Esophagus squamous epithelium (tissue), 5 donors: ENCODE results near the gene DET1. TPM values are rescaled to one million over a fixed set of nuclear protein-coding genes. Genes with fewer than 3 reads are reported as not detected.

Source experiments
- DNase-seq: peaks from one replicate; lab custom pipeline; 2025; lab: John Stamatoyannopoulos, UW
- H3K27ac ChIP-seq, 4 donors: fragments of 200-600 bp; sonication (generic); one replicate each; pipeline ENCODE4 v1.5.1; 2016 to 2019; ENCODE audit warnings: mild to moderate bottlenecking in 1 of 4
- H3K27me3 ChIP-seq, 4 donors: fragments of 200-600 bp; sonication (generic); 1 replicate in 3 of 4; 2 replicates in 1 of 4; pipeline versions ENCODE4 v1.5.1 to v1.6.0; 2017 to 2021; ENCODE audit warnings: antibody characterized with exemption in 1 of 4
- H3K36me3 ChIP-seq, 3 donors: fragments of 200-600 bp; sonication (generic); one replicate each; pipeline ENCODE4 v1.5.1; 2016 to 2019
- H3K4me1 ChIP-seq, 3 donors: fragments of 200-600 bp; sonication (generic); one replicate each; pipeline ENCODE4 v1.5.1; 2017 to 2019
- H3K4me3 ChIP-seq, 4 donors: fragments of 200-600 bp; sonication (generic); 1 replicate in 3 of 4; 2 replicates in 1 of 4; pipeline ENCODE4 v1.5.1; 2016 to 2019; ENCODE audit warnings: mild to moderate bottlenecking in 2 of 4, moderate library complexity in 1 of 4
- H3K9me3 ChIP-seq, 3 donors: fragments of 200-600 bp; sonication (generic); one replicate each; pipeline ENCODE4 v1.5.1; 2016 to 2019
- POLR2A ChIP-seq, 4 donors: fragments of 450-650 bp; IDR thresholded peaks; one replicate each; pipeline ENCODE4 v1.6.1; 2017; ENCODE audit warnings: antibody characterized with exemption in 4 of 4, mild to moderate bottlenecking in 4 of 4, moderate library complexity in 3 of 4
- WGBS, 2 donors: methylation state at CpG; one replicate each; pipeline ENCODE4 v1.1.5; 2018; 5-methylcytosine and 5-hydroxymethylcytosine counted together
- intact Hi-C: fragments of 100-400 bp; cut with DNase I; formaldehyde crosslinking; loops from one replicate; pipeline ENCODE4 v1.15.0; 2022
- total RNA-seq, 4 donors: library from RNA; depleted of rRNA; stranded (reverse); fragments of >200 nt; gene quantifications; one replicate each; pipeline ENCODE4 v1.1.0, GENCODE V29; 2016
- TF ChIP-seq, protein P1 (sequence below), 6 experiments: fragments of 450-650 bp in 4 of 6; fragments of 200-600 bp in 2 of 6; sonication (generic) in 2 of 6; IDR thresholded peaks; one replicate each; pipeline ENCODE4 v1.5.1; 2016 to 2019; ENCODE audit warnings: antibody characterized with exemption in 6 of 6, mild to moderate bottlenecking in 4 of 6, moderate library complexity in 4 of 6
- donor health status: DM: yes; HTN: yes; CAD: no.

Gene DET1
- 1 to 10 TPM; 1.8 to 4.2 (median 2.3) TPM for total RNA-seq

DNA sequence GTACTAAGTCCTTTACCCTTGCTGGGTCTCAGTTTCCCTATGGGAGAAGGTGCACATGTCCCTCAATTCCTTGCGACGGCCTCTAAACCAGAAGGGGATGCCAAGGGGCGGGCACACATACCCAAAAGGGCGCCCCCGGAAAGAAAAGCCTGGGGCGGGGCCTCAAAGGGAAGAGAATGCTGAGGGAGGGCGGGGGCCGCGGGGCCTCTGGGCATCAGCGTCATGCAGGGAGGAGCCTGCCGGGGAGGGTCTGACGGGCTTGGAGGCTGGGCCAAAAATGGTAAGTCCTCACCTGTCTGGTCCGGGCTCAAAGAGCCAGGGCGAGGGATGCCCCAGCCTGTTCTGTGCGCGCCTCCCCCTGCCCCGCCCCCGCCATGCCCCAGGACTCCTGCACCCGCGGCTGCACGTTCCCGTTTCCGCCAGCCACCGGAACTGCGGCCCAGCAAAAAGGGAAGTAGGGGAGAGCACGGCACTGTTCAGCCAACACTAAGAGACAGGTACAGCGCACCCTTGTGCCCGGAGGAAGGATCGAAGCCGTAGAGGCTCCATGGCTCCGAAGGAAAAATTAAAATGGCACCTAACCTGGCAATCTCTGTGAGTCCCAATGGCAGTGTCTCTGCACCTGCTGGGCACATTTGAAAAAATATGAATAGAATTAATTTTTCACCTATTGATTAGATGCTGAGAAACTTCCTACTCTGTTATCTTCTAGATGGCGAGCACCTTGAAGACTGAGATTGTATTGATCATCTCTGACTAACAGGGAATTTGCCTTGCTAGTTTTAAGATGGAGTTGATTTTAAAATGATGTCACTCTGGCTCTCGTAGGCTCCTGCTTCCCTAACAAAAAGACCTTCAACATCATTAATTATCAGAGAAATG, at the start of gene DET1:
Gene DET1 (minus strand): TSS at position 434 of the 882 bp plus-strand sequence. CDS start 14,976 bp downstream, outside the sequence.
- Histone ChIP-seq H3K27me3 (no peaks in the 10 kb centered on the region), H3K9me3 (no peaks in the 10 kb centered on the region), H3K4me1 (peaks cover 0 to 12% (median 0%) of the 10 kb centered on the region in 3 donors), H3K36me3 (no peaks in the 10 kb centered on the region), H3K4me3 (peak within 1 kb of the TSS; percentile 50 to 84 (median 70)), H3K27ac (peak within 1 kb of the TSS; percentile 78 to 90 (median 88))
- peak; percentile 79 for DNase-seq
- WGBS, 2 donors, result 12 to 13% methylated on average over 8 of the region's 33 CpGs
- no peak for TF ChIP-seq POLR2A (IDR thresholded peaks at IDR 0.05)
- TF ChIP-seq, protein P1, sequence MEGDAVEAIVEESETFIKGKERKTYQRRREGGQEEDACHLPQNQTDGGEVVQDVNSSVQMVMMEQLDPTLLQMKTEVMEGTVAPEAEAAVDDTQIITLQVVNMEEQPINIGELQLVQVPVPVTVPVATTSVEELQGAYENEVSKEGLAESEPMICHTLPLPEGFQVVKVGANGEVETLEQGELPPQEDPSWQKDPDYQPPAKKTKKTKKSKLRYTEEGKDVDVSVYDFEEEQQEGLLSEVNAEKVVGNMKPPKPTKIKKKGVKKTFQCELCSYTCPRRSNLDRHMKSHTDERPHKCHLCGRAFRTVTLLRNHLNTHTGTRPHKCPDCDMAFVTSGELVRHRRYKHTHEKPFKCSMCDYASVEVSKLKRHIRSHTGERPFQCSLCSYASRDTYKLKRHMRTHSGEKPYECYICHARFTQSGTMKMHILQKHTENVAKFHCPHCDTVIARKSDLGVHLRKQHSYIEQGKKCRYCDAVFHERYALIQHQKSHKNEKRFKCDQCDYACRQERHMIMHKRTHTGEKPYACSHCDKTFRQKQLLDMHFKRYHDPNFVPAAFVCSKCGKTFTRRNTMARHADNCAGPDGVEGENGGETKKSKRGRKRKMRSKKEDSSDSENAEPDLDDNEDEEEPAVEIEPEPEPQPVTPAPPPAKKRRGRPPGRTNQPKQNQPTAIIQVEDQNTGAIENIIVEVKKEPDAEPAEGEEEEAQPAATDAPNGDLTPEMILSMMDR (IDR thresholded peaks at IDR 0.05), result peak; percentile 55 to 85 (median 72)
- intact Hi-C loops, result no loop called here

DNA sequence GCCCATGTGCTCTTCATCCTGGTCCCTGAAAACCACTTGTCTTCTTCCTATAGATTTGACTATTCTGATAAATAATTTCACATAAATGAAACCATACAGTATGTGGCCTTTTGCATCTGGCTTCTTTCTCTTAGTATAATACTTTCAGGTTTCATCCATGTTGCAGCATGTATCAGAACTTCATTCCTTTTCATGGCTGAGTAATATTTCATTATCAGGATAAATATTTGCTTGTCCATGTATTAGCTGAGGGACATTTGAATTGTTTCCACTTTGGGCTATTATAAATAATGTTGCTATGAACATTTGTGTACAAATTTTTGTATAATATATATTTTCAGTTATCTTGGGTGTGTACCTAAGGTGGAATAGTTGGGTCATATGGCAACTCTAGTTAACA, 44.9 kb upstream of the DET1 start:
- H3K4me3 ChIP-seq, result no peak overlapping the region
- H3K9me3 ChIP-seq, result no peaks in the 10 kb centered on the region
- no peaks in the 10 kb centered on the region for H3K36me3 ChIP-seq
- H3K27ac ChIP-seq, result no peak overlapping the region
- TF ChIP-seq POLR2A (IDR thresholded peaks at IDR 0.05), result no peak
- TF ChIP-seq, protein P1 (IDR thresholded peaks at IDR 0.05), result no peak
- intact Hi-C loops, result no loop called here
- no peaks in the 10 kb centered on the region for H3K27me3 ChIP-seq
- DNase-seq, result no peak
- no peaks in the 10 kb centered on the region for H3K4me1 ChIP-seq

DNA sequence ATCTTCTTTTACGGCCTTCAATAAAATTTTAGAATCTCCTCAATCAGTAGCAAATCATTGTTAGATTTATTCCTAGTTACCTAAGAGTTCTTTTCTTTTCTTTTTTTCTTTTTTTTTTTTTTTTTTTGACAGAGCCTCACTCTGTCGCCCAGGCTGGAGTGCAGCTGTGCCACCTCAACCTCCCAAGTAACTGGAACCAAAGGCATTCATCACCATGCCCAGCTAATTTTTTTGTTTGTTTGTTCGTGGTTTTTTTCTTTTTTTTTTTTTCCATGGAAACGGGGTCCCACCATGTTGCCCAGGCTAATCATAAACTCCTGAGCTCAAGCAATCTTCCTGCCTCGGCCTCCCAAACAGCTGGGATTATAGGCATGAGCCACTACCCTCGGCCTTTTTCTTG, 44.3 kb upstream of the DET1 start:
- Histone ChIP-seq H3K27ac (no peak overlapping the region), H3K9me3 (no peaks in the 10 kb centered on the region), H3K36me3 (no peaks in the 10 kb centered on the region), H3K4me1 (no peaks in the 10 kb centered on the region), H3K27me3 (no peaks in the 10 kb centered on the region), H3K4me3 (no peak overlapping the region)
- intact Hi-C loops, result no loop called here
- WGBS, 2 donors, result 72 to 74% methylated on average over 6 of the region's 6 CpGs
- no peak for TF ChIP-seq POLR2A (IDR thresholded peaks at IDR 0.05)
- TF ChIP-seq, protein P1 (IDR thresholded peaks at IDR 0.05), result no peak
- DNase-seq, result no peak

DNA sequence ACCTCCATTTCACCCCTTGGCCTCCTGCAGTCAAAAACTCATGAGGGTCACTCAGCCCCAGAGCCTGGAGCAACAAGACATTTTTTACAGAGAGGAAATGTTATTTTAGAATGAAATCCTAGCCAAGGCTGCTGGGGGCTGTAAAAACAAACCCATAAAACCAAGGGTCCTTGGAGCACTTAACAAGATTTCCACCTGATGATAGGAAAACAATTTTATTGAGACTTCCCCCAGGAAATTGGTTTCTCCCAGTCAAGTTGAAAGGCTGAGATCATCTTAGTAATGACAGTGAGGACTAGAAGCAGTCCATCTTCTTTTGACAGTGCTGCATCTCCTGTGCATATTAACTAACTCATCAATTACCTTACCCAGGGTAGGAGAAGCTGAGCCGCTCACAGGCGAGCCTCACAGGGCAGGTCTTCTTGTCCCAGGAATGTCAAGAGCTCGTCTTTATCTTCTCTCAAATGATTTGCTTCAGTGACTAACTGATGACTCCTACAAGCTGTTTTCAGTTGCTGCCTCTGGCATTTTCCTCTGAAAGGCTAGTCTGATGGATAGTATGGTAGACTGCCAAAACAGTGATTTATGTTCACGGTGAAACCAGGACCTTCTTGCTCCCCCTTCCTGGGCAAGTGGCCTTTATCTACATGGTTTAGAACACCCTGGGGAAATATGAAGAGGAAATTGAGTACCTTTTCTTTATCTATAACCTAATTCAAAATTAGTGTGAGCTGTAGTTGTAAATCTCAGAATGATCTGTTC, 40.1 kb upstream of the DET1 start:
- no peak for DNase-seq
- Histone ChIP-seq H3K9me3 (peaks cover 0 to 5% (median 0%) of the 10 kb centered on the region in 3 donors), H3K4me3 (no peak overlapping the region), H3K27ac (no peak overlapping the region), H3K36me3 (no peaks in the 10 kb centered on the region), H3K4me1 (no peaks in the 10 kb centered on the region), H3K27me3 (no peaks in the 10 kb centered on the region)
- TF ChIP-seq POLR2A (IDR thresholded peaks at IDR 0.05), result no peak
- TF ChIP-seq, protein P1 (IDR thresholded peaks at IDR 0.05), result no peak
- 15 to 60% methylated on average over 4 of the region's 4 CpGs for WGBS, 2 donors
- intact Hi-C loops, result no loop called here

DNA sequence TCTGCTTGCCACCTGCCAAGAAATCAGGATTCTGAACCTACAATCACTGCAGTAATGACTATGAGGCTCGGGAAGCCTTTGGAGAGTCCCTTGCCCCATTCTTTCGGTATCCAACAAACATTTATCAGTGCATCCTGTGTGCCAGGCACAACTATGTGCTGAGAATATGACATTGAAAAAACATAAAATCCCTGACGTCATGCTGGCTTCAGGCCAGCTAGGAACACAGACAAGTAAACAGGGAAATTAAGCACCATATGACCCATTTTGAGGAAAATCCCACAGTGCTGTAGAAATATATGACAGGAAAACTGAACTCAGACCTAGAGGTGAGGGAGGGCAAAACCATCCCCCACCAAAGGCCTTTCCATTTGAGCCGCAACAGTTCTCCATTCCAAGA, 34.1 kb upstream of the DET1 start:
- no peak for DNase-seq
- TF ChIP-seq, protein P1 (IDR thresholded peaks at IDR 0.05), result no peak
- no peak for TF ChIP-seq POLR2A (IDR thresholded peaks at IDR 0.05)
- Histone ChIP-seq H3K27ac (no peak overlapping the region), H3K9me3 (peaks cover 0 to 5% (median 0%) of the 10 kb centered on the region in 3 donors), H3K4me1 (no peaks in the 10 kb centered on the region), H3K27me3 (no peaks in the 10 kb centered on the region), H3K36me3 (no peaks in the 10 kb centered on the region), H3K4me3 (no peak overlapping the region)
- intact Hi-C loops, result no loop called here
- 47 to 67% methylated on average over 4 of the region's 4 CpGs for WGBS, 2 donors
